Measurements from ENCODE around the gene CLIC3.

DNA sequence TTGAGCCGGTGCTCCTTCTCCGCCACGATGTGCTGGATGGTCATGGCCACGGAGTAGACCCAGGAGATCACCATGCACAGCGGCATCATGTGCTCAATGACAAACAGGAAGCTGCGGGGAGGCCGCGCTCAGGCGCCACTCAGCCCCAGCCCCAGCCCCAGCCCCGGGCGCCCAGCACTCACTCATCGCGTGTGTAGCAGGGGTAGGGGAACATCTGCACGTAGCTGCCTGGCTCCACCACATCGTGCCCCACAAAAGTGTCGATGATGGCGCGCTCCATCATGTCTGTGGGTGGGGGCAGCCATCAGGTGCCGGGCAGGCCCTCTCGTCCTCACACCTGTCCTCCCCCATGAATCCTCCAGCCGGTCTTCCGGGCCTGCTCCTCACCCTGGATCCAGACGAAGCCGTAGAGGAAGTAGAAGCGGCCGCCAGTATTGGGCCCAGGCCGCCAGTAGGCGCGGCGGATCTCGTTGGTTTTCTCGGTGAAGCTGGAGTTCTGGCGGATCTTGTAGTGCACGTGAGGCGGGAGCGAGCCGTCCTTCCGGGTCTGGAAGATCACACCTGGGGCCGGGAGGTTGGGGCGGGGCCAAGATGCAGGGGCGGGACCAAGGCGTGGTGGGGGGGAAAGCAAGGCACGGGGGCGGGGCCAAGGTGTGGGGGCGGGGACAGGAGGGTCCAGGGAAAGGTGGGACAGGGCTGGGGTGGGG, 21.6 kb upstream of the CLIC3 start:
- TF ChIP-seq, protein P1, sequence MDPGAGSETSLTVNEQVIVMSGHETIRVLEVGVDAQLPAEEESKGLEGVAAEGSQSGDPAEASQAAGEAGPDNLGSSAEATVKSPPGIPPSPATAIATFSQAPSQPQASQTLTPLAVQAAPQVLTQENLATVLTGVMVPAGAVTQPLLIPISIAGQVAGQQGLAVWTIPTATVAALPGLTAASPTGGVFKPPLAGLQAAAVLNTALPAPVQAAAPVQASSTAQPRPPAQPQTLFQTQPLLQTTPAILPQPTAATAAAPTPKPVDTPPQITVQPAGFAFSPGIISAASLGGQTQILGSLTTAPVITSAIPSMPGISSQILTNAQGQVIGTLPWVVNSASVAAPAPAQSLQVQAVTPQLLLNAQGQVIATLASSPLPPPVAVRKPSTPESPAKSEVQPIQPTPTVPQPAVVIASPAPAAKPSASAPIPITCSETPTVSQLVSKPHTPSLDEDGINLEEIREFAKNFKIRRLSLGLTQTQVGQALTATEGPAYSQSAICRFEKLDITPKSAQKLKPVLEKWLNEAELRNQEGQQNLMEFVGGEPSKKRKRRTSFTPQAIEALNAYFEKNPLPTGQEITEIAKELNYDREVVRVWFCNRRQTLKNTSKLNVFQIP (CRISPR knock-in tag; IDR thresholded peaks at IDR 0.05; ENCODE audit: borderline replicate concordance, low read depth), result no peak
- TF ChIP-seq, protein P2, sequence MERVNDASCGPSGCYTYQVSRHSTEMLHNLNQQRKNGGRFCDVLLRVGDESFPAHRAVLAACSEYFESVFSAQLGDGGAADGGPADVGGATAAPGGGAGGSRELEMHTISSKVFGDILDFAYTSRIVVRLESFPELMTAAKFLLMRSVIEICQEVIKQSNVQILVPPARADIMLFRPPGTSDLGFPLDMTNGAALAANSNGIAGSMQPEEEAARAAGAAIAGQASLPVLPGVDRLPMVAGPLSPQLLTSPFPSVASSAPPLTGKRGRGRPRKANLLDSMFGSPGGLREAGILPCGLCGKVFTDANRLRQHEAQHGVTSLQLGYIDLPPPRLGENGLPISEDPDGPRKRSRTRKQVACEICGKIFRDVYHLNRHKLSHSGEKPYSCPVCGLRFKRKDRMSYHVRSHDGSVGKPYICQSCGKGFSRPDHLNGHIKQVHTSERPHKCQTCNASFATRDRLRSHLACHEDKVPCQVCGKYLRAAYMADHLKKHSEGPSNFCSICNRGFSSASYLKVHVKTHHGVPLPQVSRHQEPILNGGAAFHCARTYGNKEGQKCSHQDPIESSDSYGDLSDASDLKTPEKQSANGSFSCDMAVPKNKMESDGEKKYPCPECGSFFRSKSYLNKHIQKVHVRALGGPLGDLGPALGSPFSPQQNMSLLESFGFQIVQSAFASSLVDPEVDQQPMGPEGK (CRISPR knock-in tag; IDR thresholded peaks at IDR 0.05; ENCODE audit: borderline replicate concordance), result no peak
- TF ChIP-seq ZFP30 (CRISPR knock-in tag; IDR thresholded peaks at IDR 0.05) (no peak), PPARA (CRISPR knock-in tag; IDR thresholded peaks at IDR 0.05; ENCODE audit: borderline replicate concordance) (no peak), ZFP3 (CRISPR knock-in tag; IDR thresholded peaks at IDR 0.05) (no peak), ZC3H10 (CRISPR knock-in tag; IDR thresholded peaks at IDR 0.05) (no peak), ARNTL (CRISPR knock-in tag; IDR thresholded peaks at IDR 0.05; ENCODE audit: borderline replicate concordance, low read depth) (no peak), SNAI2 (CRISPR knock-in tag; IDR thresholded peaks at IDR 0.05) (no peak)
- TF ChIP-seq, protein P3, sequence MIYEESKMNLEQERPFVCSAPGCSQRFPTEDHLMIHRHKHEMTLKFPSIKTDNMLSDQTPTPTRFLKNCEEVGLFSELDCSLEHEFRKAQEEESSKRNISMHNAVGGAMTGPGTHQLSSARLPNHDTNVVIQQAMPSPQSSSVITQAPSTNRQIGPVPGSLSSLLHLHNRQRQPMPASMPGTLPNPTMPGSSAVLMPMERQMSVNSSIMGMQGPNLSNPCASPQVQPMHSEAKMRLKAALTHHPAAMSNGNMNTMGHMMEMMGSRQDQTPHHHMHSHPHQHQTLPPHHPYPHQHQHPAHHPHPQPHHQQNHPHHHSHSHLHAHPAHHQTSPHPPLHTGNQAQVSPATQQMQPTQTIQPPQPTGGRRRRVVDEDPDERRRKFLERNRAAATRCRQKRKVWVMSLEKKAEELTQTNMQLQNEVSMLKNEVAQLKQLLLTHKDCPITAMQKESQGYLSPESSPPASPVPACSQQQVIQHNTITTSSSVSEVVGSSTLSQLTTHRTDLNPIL (CRISPR knock-in tag; IDR thresholded peaks at IDR 0.05; ENCODE audit: low read depth), result no peak
